IMR-90 (cell line): Measurements from ENCODE around the gene ZNF513.
A peak's percentile ranks its signal among the peaks of the same experiment; 100 is the strongest.

Experiments
- CEBPB ChIP-seq: IDR thresholded peaks from 2 replicates; pipeline ENCODE4 v1.6.1; 2012; ENCODE audit warnings: low read depth, low read length, improper control_type of control experiment
- CHD1 ChIP-seq: IDR thresholded peaks from 2 replicates; pipeline ENCODE4 v1.6.1; 2012; ENCODE audit warnings: low read depth, low read length, improper control_type of control experiment
- CTCF ChIP-seq: conservative IDR thresholded peaks from 2 replicates; pipeline ENCODE4 v1.5.1; 2012; ENCODE audit warnings: mild to moderate bottlenecking, low read depth, low read length, improper control_type of control experiment
- FOS ChIP-seq: fragments of 150-350 bp; IDR thresholded peaks from 2 replicates; pipeline ENCODE4 v1.6.1; 2016; ENCODE audit warnings: low read depth, low read length
- MAFK ChIP-seq: IDR thresholded peaks from 2 replicates; pipeline ENCODE4 v1.6.1; 2012; ENCODE audit warnings: low read depth, low read length, improper control_type of control experiment
- MAZ ChIP-seq: IDR thresholded peaks from 2 replicates; pipeline ENCODE4 v1.6.1; 2012; ENCODE audit warnings: low read depth, mild to moderate bottlenecking, low read length, improper control_type of control experiment, moderate library complexity, borderline replicate concordance
- MXI1 ChIP-seq: IDR thresholded peaks from 2 replicates; pipeline ENCODE4 v1.6.1; 2012; ENCODE audit warnings: low read depth, mild to moderate bottlenecking, low read length, moderate library complexity, borderline replicate concordance
- POLR2A ChIP-seq: IDR thresholded peaks from 2 replicates; pipeline ENCODE4 v1.6.1; 2012; ENCODE audit warnings: mild to moderate bottlenecking, low read depth, low read length
- RAD21 ChIP-seq: IDR thresholded peaks from 2 replicates; pipeline ENCODE4 v1.6.1; 2012; ENCODE audit warnings: low read length, improper control_type of control experiment
- RCOR1 ChIP-seq: IDR thresholded peaks from 2 replicates; pipeline ENCODE4 v1.6.1; 2012; ENCODE audit warnings: mild to moderate bottlenecking, low read length, improper control_type of control experiment; ENCODE audit not compliant: insufficient replicate concordance
- RFX5 ChIP-seq: IDR thresholded peaks from 2 replicates; pipeline ENCODE4 v1.8.0; 2012; ENCODE audit warnings: low read depth, mild to moderate bottlenecking, low read length, moderate library complexity
- SMC3 ChIP-seq: fragments of 150-350 bp; IDR thresholded peaks from 2 replicates; pipeline ENCODE4 v1.6.1; 2016; ENCODE audit warnings: low read depth, mild to moderate bottlenecking, antibody characterized with exemption, low read length, moderate library complexity
- USF2 ChIP-seq: fragments of 150-350 bp; IDR thresholded peaks from 2 replicates; pipeline ENCODE4 v1.6.1; 2017; ENCODE audit warnings: mild to moderate bottlenecking, antibody characterized with exemption, low read length, low read depth

- TF ChIP-seq SMC3 (no peak), CTCF (no peak), POLR2A (peak; percentile 93), CEBPB (no peak), MAFK (no peak), CHD1 (no peak), USF2 (no peak), RAD21 (no peak), FOS (no peak), MXI1 (no peak), MAZ (peak; percentile 74; the same call in 1 of the 2 replicates), RFX5 (no peak), RCOR1 (peak; percentile 23)
These were observed 47.9 kb upstream of the ZNF513 start, which contains the start of gene NRBP1 for GRCh38 chr2:27428213-27428977.
